H9 (cell line): ENCODE measurements around the gene DUSP10. TPM values are rescaled to one million over a fixed set of nuclear protein-coding genes. Genes with fewer than 3 reads are reported as not detected.

Source experiments
- DNase-seq: peaks from one replicate; pipeline ENCODE4 v3.0.0-alpha.2; 2017
- H2AFZ ChIP-seq: one replicate; pipeline ENCODE4 v1.6.1; 2013; ENCODE audit warnings: mild to moderate bottlenecking, low read length, control low read depth, moderate library complexity
- H2AK5ac ChIP-seq: 2 replicates; pipeline ENCODE4 v1.6.1; 2013; ENCODE audit warnings: low read length, control low read depth, mixed read lengths; ENCODE audit not compliant: insufficient read length
- H2BK120ac ChIP-seq: one replicate; pipeline ENCODE4 v1.6.1; 2013; ENCODE audit warnings: low read depth, mild to moderate bottlenecking, low read length, control low read depth, inconsistent platforms; ENCODE audit not compliant: poor library complexity, severe bottlenecking
- H2BK12ac ChIP-seq: 2 replicates; pipeline ENCODE4 v1.6.1; 2013; ENCODE audit warnings: low read length, control low read depth, mixed read lengths, low read depth; ENCODE audit not compliant: insufficient read length
- H2BK15ac ChIP-seq: 2 replicates; pipeline ENCODE4 v1.6.1; 2013; ENCODE audit warnings: low read depth, low read length, control low read depth
- H2BK20ac ChIP-seq: one replicate; pipeline ENCODE4 v1.6.1; 2013; ENCODE audit warnings: low read depth, mild to moderate bottlenecking, low read length, control low read depth, inconsistent platforms; ENCODE audit not compliant: poor library complexity, severe bottlenecking
- H2BK5ac ChIP-seq: 2 replicates; pipeline ENCODE4 v1.6.1; 2013; ENCODE audit warnings: low read length, control low read depth, mixed read lengths; ENCODE audit not compliant: insufficient read length
- H3K14ac ChIP-seq: 2 replicates; pipeline ENCODE4 v1.6.1; 2013; ENCODE audit warnings: low read length, control low read depth; ENCODE audit not compliant: insufficient read depth
- H3K18ac ChIP-seq: 2 replicates; pipeline ENCODE4 v1.6.1; 2013; ENCODE audit warnings: low read depth, mild to moderate bottlenecking, mixed read lengths, low read length, control low read depth; ENCODE audit not compliant: insufficient read length
- H3K23ac ChIP-seq: 2 replicates; pipeline ENCODE4 v1.6.1; 2013; ENCODE audit warnings: low read length, control low read depth, mixed read lengths, low read depth; ENCODE audit not compliant: insufficient read length
- H3K23me2 ChIP-seq: 2 replicates; pipeline ENCODE4 v1.6.1; 2013; ENCODE audit warnings: low read depth, mild to moderate bottlenecking, mixed read lengths, low read length, control low read depth; ENCODE audit not compliant: insufficient read length, poor library complexity, severe bottlenecking
- H3K27ac ChIP-seq: 2 replicates; pipeline ENCODE4 v1.5.1; 2013; ENCODE audit warnings: low read length, control low read depth, mixed read lengths, low read depth; ENCODE audit not compliant: insufficient read length
- H3K27me3 ChIP-seq: 2 replicates; pipeline ENCODE4 v1.6.1; 2013; ENCODE audit warnings: low read length, control low read depth, inconsistent platforms; ENCODE audit not compliant: insufficient read depth
- H3K4ac ChIP-seq: 2 replicates; pipeline ENCODE4 v1.6.1; 2013; ENCODE audit warnings: low read depth, mild to moderate bottlenecking, control low read depth, inconsistent platforms, low read length, moderate library complexity
- H3K4me1 ChIP-seq: 2 replicates; pipeline ENCODE4 v1.6.1; 2013; ENCODE audit warnings: low read length, control low read depth, inconsistent platforms; ENCODE audit not compliant: insufficient read depth
- H3K4me2 ChIP-seq: 2 replicates; pipeline ENCODE4 v1.6.1; 2013; ENCODE audit warnings: low read length, control low read depth, mixed read lengths; ENCODE audit not compliant: insufficient read length, insufficient read depth
- H3K56ac ChIP-seq: 2 replicates; pipeline ENCODE4 v1.6.1; 2013; ENCODE audit warnings: low read depth, mild to moderate bottlenecking, mixed read lengths, low read length, control low read depth; ENCODE audit not compliant: insufficient read length
- H3K79me1 ChIP-seq: 2 replicates; pipeline ENCODE4 v1.6.1; 2013; ENCODE audit warnings: low read depth, mild to moderate bottlenecking, moderate library complexity, low read length, control low read depth, inconsistent platforms; ENCODE audit not compliant: insufficient read depth, poor library complexity, severe bottlenecking
- H3K79me2 ChIP-seq: 2 replicates; pipeline ENCODE4 v1.6.1; 2013; ENCODE audit warnings: low read length, control low read depth, inconsistent platforms; ENCODE audit not compliant: insufficient read depth
- H3K9ac ChIP-seq: 2 replicates; pipeline ENCODE4 v1.6.1; 2013; ENCODE audit warnings: low read length, control low read depth, mixed read lengths; ENCODE audit not compliant: insufficient read length; ENCODE audit errors: extremely low read depth
- H3K9me3 ChIP-seq: one replicate; pipeline ENCODE4 v1.6.1; 2013; ENCODE audit warnings: low read depth, low read length, inconsistent platforms; ENCODE audit not compliant: control insufficient read depth
- H3T11ph ChIP-seq: one replicate; pipeline ENCODE4 v1.6.1; 2013; ENCODE audit warnings: mild to moderate bottlenecking, low read length, control low read depth, inconsistent platforms
- H4K20me1 ChIP-seq: one replicate; pipeline ENCODE4 v1.6.1; 2013; ENCODE audit not compliant: control insufficient read depth, insufficient read length, insufficient read depth
- H4K5ac ChIP-seq: 2 replicates; pipeline ENCODE4 v1.6.1; 2013; ENCODE audit warnings: low read depth, mild to moderate bottlenecking, mixed read lengths, low read length, control low read depth; ENCODE audit not compliant: insufficient read length
- H4K8ac ChIP-seq: replicated peaks from 2 replicates; pipeline ENCODE4 v1.6.1; 2013; ENCODE audit warnings: low read length, control low read depth, mixed read lengths, low read depth; ENCODE audit not compliant: insufficient read length
- H4K91ac ChIP-seq: 2 replicates; pipeline ENCODE4 v1.6.1; 2013; ENCODE audit warnings: low read depth, mild to moderate bottlenecking, moderate library complexity, mixed read lengths, low read length, control low read depth; ENCODE audit not compliant: insufficient read length
- H3K27ac Mint-ChIP-seq, 3 experiments: 2 replicates in 2 of 3; 3 replicates in 1 of 3; pipeline ENCODE4 v1.8.0; 2020 to 2021; ENCODE audit warnings: mixed read lengths in 3 of 3, mild to moderate bottlenecking in 1 of 3, moderate library complexity in 1 of 3
- H3K27me3 Mint-ChIP-seq: 2 replicates; pipeline ENCODE4 v1.8.0; 2021; ENCODE audit warnings: low read depth, mild to moderate bottlenecking, moderate library complexity, mixed read lengths
- H3K36me3 Mint-ChIP-seq, 3 experiments: 2 replicates in 2 of 3; 3 replicates in 1 of 3; pipeline ENCODE4 v1.8.0; 2020 to 2021; ENCODE audit warnings: low read depth in 3 of 3, mixed read lengths in 3 of 3; ENCODE audit not compliant: insufficient read depth in 1 of 3
- H3K4me1 Mint-ChIP-seq, 2 experiments: 2 replicates each; pipeline ENCODE4 v1.8.0; 2020; ENCODE audit warnings: mixed read lengths in 2 of 2
- H3K4me3 Mint-ChIP-seq, 2 experiments: 2 replicates in 1 of 2; 3 replicates in 1 of 2; pipeline ENCODE4 v1.8.0; 2020 to 2021; ENCODE audit warnings: mild to moderate bottlenecking in 2 of 2, mixed read lengths in 2 of 2, moderate library complexity in 1 of 2
- H3K9me3 Mint-ChIP-seq, 2 experiments: 2 replicates in 1 of 2; 3 replicates in 1 of 2; pipeline ENCODE4 v1.8.0; 2020; ENCODE audit warnings: mild to moderate bottlenecking in 2 of 2, mixed read lengths in 2 of 2, moderate library complexity in 1 of 2
- CTCF ChIP-seq: fragments of 200-600 bp; sonication (generic); conservative IDR thresholded peaks from 3 replicates; pipeline ENCODE4 v1.8.0; 2021; ENCODE audit warnings: antibody characterized with exemption, mild to moderate bottlenecking
- WGBS: extraction: QIAGEN DNeasy Blood & Tissue Kit; methylation state at CpG from one replicate; pipeline ENCODE4 v1.1.7; 2013; ENCODE audit warnings: missing lambda C conversion rate, low lambda C conversion rate, mixed read lengths; ENCODE audit not compliant: insufficient read length; ENCODE audit errors: extremely low coverage; 5-methylcytosine and 5-hydroxymethylcytosine counted together
- total RNA-seq: library from RNA; stranded (reverse); gene quantifications from 2 replicates; pipeline ENCODE4 v1.2.1, GENCODE V29; 2021

The DUSP10 gene
- total RNA-seq, 1 experiment from 2014 or later: 2.0 TPM

- peaks cover 14% of the 10 kb centered on the region in 2 experiments for H3K4me1 Mint-ChIP-seq
- Histone ChIP-seq H2BK12ac (no peak overlapping the region), H3K27me3 (peaks cover 16% of the 10 kb centered on the region; the same call in 1 of the 2 replicates), H3K27ac (no peak overlapping the region), H3K23me2 (peaks cover 26% of the 10 kb centered on the region), H4K5ac (no peak overlapping the region), H2BK15ac (no peak overlapping the region; the same call in 1 of the 2 replicates), H3K4me1 (peaks cover 4% of the 10 kb centered on the region; the same call in 1 of the 2 replicates), H3K4ac (no peak overlapping the region), H3K18ac (no peak overlapping the region), H2BK20ac (no peak overlapping the region), H3K79me1 (no peaks in the 10 kb centered on the region), H2BK120ac (no peak overlapping the region), H3K56ac (no peak overlapping the region), H2AK5ac (no peak overlapping the region), H3K23ac (no peak overlapping the region), H3K79me2 (no peaks in the 10 kb centered on the region), H4K8ac (no peak overlapping the region), H4K91ac (no peak overlapping the region), H2BK5ac (no peak overlapping the region), H3K9ac (peak overlapping the region; percentile 30), H3T11ph (no peak overlapping the region), H2AFZ (peak overlapping the region; percentile 37), H4K20me1 (no peaks in the 10 kb centered on the region), H3K4me2 (peak overlapping the region; percentile 75), H3K9me3 (no peaks in the 10 kb centered on the region), H3K14ac (0 out of 2 replicates have a peak overlapping the region, but pooled peaks have one; percentile 41)
- peak overlapping the region in 1 of 2 experiments; percentile 86; a peak in 4 of 5 replicates for H3K4me3 Mint-ChIP-seq
- WGBS: no CpG with 5 or more reads among the region's 16 CpGs
- peaks cover 3% of the 10 kb centered on the region for H3K27me3 Mint-ChIP-seq
- no peak for TF ChIP-seq CTCF
- H3K36me3 Mint-ChIP-seq: peaks cover 0 to 5% (median 5%) of the 10 kb centered on the region in 3 experiments; a peak in 5 of 7 replicates
- H3K27ac Mint-ChIP-seq: no peak overlapping the region
- peak; percentile 75 for DNase-seq
- H3K9me3 Mint-ChIP-seq: peaks cover 0 to 2% of the 10 kb centered on the region in 2 experiments; a peak in 1 of 5 replicates
Measured at GRCh38 chr1:221743416-221744208, 1.7 kb upstream of the DUSP10 start.
